B cell (primary cell): ENCODE measurements around the gene PTPN14. TPM values are rescaled to one million over a fixed set of nuclear protein-coding genes. Genes with fewer than 3 reads are reported as not detected.

Experiments
- ATAC-seq: fragments of 200-7000 bp; cut with Tn5 transposase; one replicate; pipeline ENCODE4 v1.10.0; 2021; ENCODE audit warnings: low read depth, mild to moderate bottlenecking, moderate number of reproducible peaks, moderate library complexity
- CTCF ChIA-PET: fragments of 350-600 bp; sonication (Branson Sonifier 250); formaldehyde crosslinking; loops from one replicate; lab custom pipeline; 2021; ENCODE audit warnings: antibody characterized with exemption, inconsistent platforms; lab: Charles Lee
- POLR2A ChIA-PET: fragments of 350-600 bp; sonication (Branson Sonifier 250); formaldehyde crosslinking; loops from one replicate; lab custom pipeline; 2021; ENCODE audit warnings: antibody characterized with exemption; lab: Charles Lee
- DNase-seq: peaks from one replicate; pipeline ENCODE4 v3.0.0; 2013
- H2AFZ ChIP-seq: 2 replicates; pipeline ENCODE4 v1.6.1; 2012; ENCODE audit warnings: mild to moderate bottlenecking, low read depth, low read length; ENCODE audit not compliant: insufficient read depth, poor library complexity, severe bottlenecking
- H3K27ac ChIP-seq, 2 donors: 1 replicate in 1 of 2; 2 replicates in 1 of 2; pipeline ENCODE4 v1.5.1; 2012 to 2013; ENCODE audit warnings: low read length in 2 of 2, mild to moderate bottlenecking in 2 of 2, moderate library complexity in 1 of 2
- H3K27me3 ChIP-seq, 4 experiments: fragments of 200-600 bp in 1 of 4; sonication (generic) in 1 of 4; replicated peaks in 1 of 4; 1 replicate in 2 of 4; 2 replicates in 2 of 4; pipeline versions ENCODE4 v1.6.1 to v1.7.0; 2013 to 2016; ENCODE audit warnings: low read length in 3 of 4, mild to moderate bottlenecking in 2 of 4, mixed read lengths in 1 of 4, moderate library complexity in 1 of 4; ENCODE audit not compliant: insufficient read depth in 4 of 4, control insufficient read depth in 3 of 4; ENCODE audit errors: control extremely low read depth in 1 of 4
- H3K36me3 ChIP-seq, 2 experiments: replicated peaks in 1 of 2; 1 replicate in 1 of 2; 2 replicates in 1 of 2; pipeline versions ENCODE4 v1.6.1 to v1.7.1; 2013; ENCODE audit warnings: low read length in 1 of 2; ENCODE audit not compliant: insufficient read depth in 2 of 2, control insufficient read depth in 1 of 2; ENCODE audit errors: control extremely low read depth in 1 of 2, extremely low read depth in 1 of 2
- H3K4me1 ChIP-seq, 2 donors: fragments of 200-600 bp in 1 of 2; sonication (generic) in 1 of 2; 1 replicate in 1 of 2; 2 replicates in 1 of 2; pipeline versions ENCODE4 v1.5.1 to v1.6.1; 2013 to 2017; ENCODE audit warnings: low read length in 2 of 2; ENCODE audit not compliant: control insufficient read depth in 2 of 2, insufficient read depth in 2 of 2
- H3K4me2 ChIP-seq: replicated peaks from 2 replicates; pipeline ENCODE3; 2012; ENCODE audit warnings: mild to moderate bottlenecking, low read depth, low read length; ENCODE audit not compliant: poor library complexity, severe bottlenecking
- H3K4me3 ChIP-seq, 5 experiments: fragments of 200-600 bp in 1 of 5; sonication (generic) in 1 of 5; 1 replicate in 3 of 5; 2 replicates in 2 of 5; pipeline versions ENCODE4 v1.5.1 to v1.7.0; 2011 to 2016; ENCODE audit warnings: low read length in 4 of 5, mild to moderate bottlenecking in 4 of 5, low read depth in 2 of 5, control low read depth in 1 of 5, moderate library complexity in 1 of 5; ENCODE audit not compliant: insufficient read depth in 1 of 5; ENCODE audit errors: control extremely low read depth in 1 of 5, extremely low read depth in 1 of 5
- H3K79me2 ChIP-seq: fragments of 200-600 bp; sonication (generic); one replicate; pipeline ENCODE4 v1.6.0; 2016; ENCODE audit warnings: low read length; ENCODE audit not compliant: control insufficient read depth, insufficient read depth
- H3K9ac ChIP-seq: fragments of 200-600 bp; sonication (generic); 2 replicates; pipeline ENCODE4 v1.6.1; 2017; ENCODE audit warnings: mild to moderate bottlenecking, low read length, moderate library complexity
- H3K9me3 ChIP-seq, 3 donors: one replicate each; pipeline versions ENCODE4 v1.6.1 to v1.7.1; 2013; ENCODE audit warnings: low read length in 2 of 3; ENCODE audit not compliant: control insufficient read depth in 2 of 3, insufficient read depth in 1 of 3; ENCODE audit errors: control extremely low read depth in 1 of 3
- H4K20me1 ChIP-seq: 2 replicates; pipeline ENCODE4 v1.6.0; 2012; ENCODE audit warnings: mild to moderate bottlenecking, low read length; ENCODE audit not compliant: insufficient read depth, control insufficient read depth, poor library complexity, severe bottlenecking
- H3K27ac Mint-ChIP-seq: one replicate; pipeline ENCODE4 v1.8.0; 2021; ENCODE audit warnings: mixed read lengths
- H3K27me3 Mint-ChIP-seq: one replicate; pipeline ENCODE4 v1.8.0; 2021; ENCODE audit warnings: mixed read lengths
- H3K4me1 Mint-ChIP-seq: one replicate; pipeline ENCODE4 v1.8.0; 2021; ENCODE audit warnings: mixed read lengths
- H3K4me3 Mint-ChIP-seq: one replicate; pipeline ENCODE4 v1.8.0; 2021; ENCODE audit warnings: mixed read lengths
- H3K9me3 Mint-ChIP-seq: one replicate; pipeline ENCODE4 v1.8.0; 2022; ENCODE audit warnings: mixed read lengths; ENCODE audit not compliant: insufficient read depth
- CTCF ChIP-seq: fragments of 200-600 bp; IDR thresholded peaks from one replicate; pipeline ENCODE4 v1.8.0; 2022; ENCODE audit warnings: antibody characterized with exemption, mild to moderate bottlenecking
- EZH2 ChIP-seq: IDR thresholded peaks from 2 replicates; pipeline ENCODE4 v1.6.1; 2012; ENCODE audit warnings: borderline replicate concordance, low read depth, mild to moderate bottlenecking, moderate library complexity, low read length; ENCODE audit not compliant: insufficient read depth, poor library complexity, severe bottlenecking
- WGBS: methylation state at CpG from one replicate; pipeline ENCODE4 v1.1.5; 2013; ENCODE audit warnings: missing lambda C conversion rate; ENCODE audit not compliant: insufficient coverage; 5-methylcytosine and 5-hydroxymethylcytosine counted together
- intact Hi-C: fragments of 100-400 bp; cut with micrococcal nuclease; formaldehyde crosslinking; loops from one replicate; pipeline ENCODE4 v1.10.0; 2022
- polyA plus RNA-seq: library from polyadenylated mRNA; depleted of rRNA; stranded (reverse); fragments of >200 nt; gene quantifications from 2 replicates; pipeline ENCODE4 v1.2.3, GENCODE V29; 2012
- total RNA-seq, 2 donors: library from RNA; stranded (reverse); fragments of 120-200 nt in 1 of 2; gene quantifications; 1 replicate in 1 of 2; 2 replicates in 1 of 2; pipeline versions ENCODE4 v1.2.3 to v1.2.4, GENCODE V29; 2013 to 2022

Gene PTPN14
- total and polyA plus RNA-seq, 2 donors (not counting 1 experiment from before 2014, with no cell fraction given): under 0.01 TPM; not detected in 1

GRCh38 chr1:214583824-214584554 lies 32.6 kb upstream of the PTPN14 start:
- Mint-ChIP-seq H3K9me3 (no peaks in the 10 kb centered on the region), H3K4me1 (peaks cover 3% of the 10 kb centered on the region), H3K27ac (no peak overlapping the region), H3K27me3 (peaks cover 25% of the 10 kb centered on the region), H3K4me3 (no peak overlapping the region)
- no peak overlapping the region for H3K4me3 ChIP-seq
- ATAC-seq: no peak
- peaks cover 0 to 6% (median 3%) of the 10 kb centered on the region in 4 experiments for H3K27me3 ChIP-seq
- DNase-seq: no peak
- no peak overlapping the region for H3K4me2 ChIP-seq
- ChIA-PET POLR2A (no interaction called here), CTCF (interaction anchor here (0.9 to 1.7 kb wide), 4 partner anchors 9 to 323 kb away, joined by 3 to 7 read pairs (median 4); no protein-coding TSS in a partner anchor)
- H3K9ac ChIP-seq: no peak overlapping the region
- 100% methylated on average over 2 of the region's 7 CpGs for WGBS
- no peak for TF ChIP-seq EZH2
- TF ChIP-seq CTCF: no peak
- H3K27ac ChIP-seq: no peak overlapping the region
- no peaks in the 10 kb centered on the region for H4K20me1 ChIP-seq
- no peak overlapping the region for H2AFZ ChIP-seq
- intact Hi-C loops: no loop called here
- H3K36me3 ChIP-seq: no peaks in the 10 kb centered on the region
- H3K9me3 ChIP-seq: peaks cover 0 to under 1% (median 0%) of the 10 kb centered on the region in 3 donors
- H3K79me2 ChIP-seq: no peaks in the 10 kb centered on the region
- peaks cover 0 to 4% of the 10 kb centered on the region in 2 donors for H3K4me1 ChIP-seq

- H3K9me3 Mint-ChIP-seq: peaks cover under 1% of the 10 kb centered on the region
- Histone ChIP-seq H3K4me2 (no peak overlapping the region), H3K4me3 (no peak overlapping the region), H3K79me2 (no peaks in the 10 kb centered on the region), H3K9me3 (peaks cover 0 to 8% (median 0%) of the 10 kb centered on the region in 3 donors), H4K20me1 (no peaks in the 10 kb centered on the region), H3K27me3 (peaks cover 0 to 4% (median 0%) of the 10 kb centered on the region in 4 experiments), H3K36me3 (no peaks in the 10 kb centered on the region), H3K27ac (no peak overlapping the region), H3K9ac (no peak overlapping the region), H3K4me1 (peaks cover 0 to 4% of the 10 kb centered on the region in 2 donors), H2AFZ (no peak overlapping the region)
- H3K27me3 Mint-ChIP-seq: peaks cover 19% of the 10 kb centered on the region
- no peak for TF ChIP-seq CTCF
- no peak for TF ChIP-seq EZH2
- peaks cover 3% of the 10 kb centered on the region for H3K4me1 Mint-ChIP-seq
- no peak for ATAC-seq
- DNase-seq: no peak
- intact Hi-C loops: no loop called here
- no peak overlapping the region for H3K4me3 Mint-ChIP-seq
- WGBS: 100% methylated on average over 3 of the region's 6 CpGs
- CTCF ChIA-PET: interaction anchor here (0.9 to 1.1 kb wide), 3 partner anchors 10 to 246 kb away, joined by 3 read pairs; no protein-coding TSS in a partner anchor
- POLR2A ChIA-PET: no interaction called here
- no peak overlapping the region for H3K27ac Mint-ChIP-seq
These were observed 31.7 kb upstream of the PTPN14 start for GRCh38 chr1:214583113-214583512.
